NCI-H2029 treated with DMSO at 0.1 percent for 48 hours (cell line): Measurements from ENCODE around the gene USP14.
"Not testable (repeated sequence)": the region's sequence is repeated elsewhere in the genome, so short reads cannot be mapped to it uniquely, and the experiment has no call there.

ENCODE experiments used
- DNase-seq: peaks from one replicate; lab custom pipeline; 2025; lab: John Stamatoyannopoulos, UW

USP14 gene

DNA sequence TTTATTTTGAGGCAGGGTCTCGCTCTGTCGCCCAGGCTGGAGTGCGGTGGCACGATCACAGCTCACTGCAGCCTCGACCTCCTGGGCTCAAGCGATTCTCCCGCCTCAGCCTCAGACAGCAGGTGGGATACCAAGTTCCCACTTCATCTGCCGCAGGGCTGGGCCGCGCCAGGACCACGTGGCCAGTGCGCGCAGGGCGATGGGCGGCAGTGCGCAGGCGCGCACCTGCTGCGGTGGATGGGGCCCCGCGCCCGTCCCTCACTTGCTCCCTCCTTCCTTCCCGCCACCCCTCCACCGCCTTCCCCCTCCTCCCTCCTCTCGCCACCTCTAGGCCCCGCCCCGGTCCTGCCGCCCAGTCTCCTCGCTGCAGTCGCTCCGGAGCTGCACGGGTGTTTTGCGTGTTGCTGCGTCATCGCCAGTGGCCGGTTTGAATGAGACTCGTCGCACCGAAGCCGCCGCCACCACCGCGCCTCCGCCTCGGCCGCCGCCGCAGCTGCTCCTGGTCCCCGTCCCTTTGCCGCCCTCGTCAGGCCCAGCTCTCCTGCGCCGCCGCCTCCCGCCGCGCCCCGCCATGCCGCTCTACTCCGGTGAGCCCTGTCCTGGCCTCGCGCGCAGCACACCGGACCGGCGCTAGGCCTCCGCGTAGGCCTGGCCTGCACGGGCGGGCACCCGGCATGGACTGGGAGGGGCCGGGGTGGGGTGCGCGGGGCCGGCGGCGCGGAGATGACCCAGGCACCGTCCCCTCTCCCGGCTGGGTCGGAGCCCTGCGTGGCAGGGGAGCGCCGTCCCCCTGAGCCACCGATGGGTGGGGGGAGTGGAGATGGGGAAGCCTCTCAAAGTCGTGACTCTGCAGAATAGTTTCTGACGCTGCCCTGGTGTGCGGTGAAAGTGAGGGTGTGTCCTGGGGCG lies at the start of gene USP14:
USP14 (plus strand) TSS at position 430 of the 909 bp plus-strand sequence; CDS start at position 572, 142 bp downstream.
- DNase-seq, result peak; percentile 76

DNA sequence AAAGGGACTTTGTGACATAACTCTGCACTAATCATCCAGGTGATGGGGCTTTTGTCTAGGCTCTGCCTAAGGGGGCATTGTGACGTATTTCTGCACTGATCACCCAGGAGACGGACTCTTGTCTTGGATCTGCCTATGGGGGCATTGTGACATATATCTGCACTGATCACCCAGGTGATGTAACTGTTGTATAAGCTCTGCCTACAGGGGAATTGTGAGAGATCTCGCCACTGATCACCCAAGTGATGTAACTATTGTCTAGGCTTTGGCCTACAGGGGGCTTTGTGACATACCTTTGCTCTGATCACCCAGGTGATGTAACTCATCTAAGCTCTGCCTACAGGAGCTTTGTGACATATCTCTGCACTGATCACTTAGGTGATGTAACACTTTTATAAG lies 49.7 kb upstream of the USP14 start:
- not testable (repeated sequence) for DNase-seq

DNA sequence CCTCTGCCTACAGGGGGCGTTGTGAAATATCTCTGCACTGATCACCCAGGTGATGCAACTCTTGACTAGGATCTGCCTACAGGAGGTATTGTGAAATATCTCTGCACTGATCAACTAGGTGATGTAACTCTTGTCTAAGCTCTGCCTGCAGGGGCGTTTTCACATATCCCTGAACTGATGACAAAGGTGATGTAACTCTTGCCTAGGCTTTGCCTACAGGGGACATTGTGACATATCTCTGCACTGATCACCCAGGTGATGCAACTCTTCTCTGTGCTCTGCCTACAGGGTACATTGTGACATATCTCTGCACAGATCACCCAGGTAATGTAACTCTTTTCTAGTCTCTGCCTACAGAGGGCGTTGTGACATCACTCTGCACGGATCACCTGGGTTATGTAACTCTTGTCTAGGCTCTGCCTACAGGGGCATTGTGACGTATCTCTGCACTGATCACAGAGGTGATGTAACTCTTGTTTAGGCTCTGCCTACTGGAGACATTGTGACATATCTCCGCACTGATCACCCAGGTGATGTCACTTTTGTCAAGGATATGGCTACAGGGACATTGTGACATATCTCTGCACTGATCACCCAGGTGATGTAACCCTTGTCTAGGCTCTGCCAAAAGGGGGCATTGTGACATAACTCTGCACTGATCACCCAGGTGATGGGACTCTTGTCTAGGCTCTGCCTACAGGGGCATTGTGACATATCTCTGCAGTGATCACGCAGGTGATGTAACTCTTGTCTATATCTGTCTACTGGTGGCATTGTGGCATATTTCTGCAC lies 49.0 kb upstream of the USP14 start:
- DNase-seq, result not testable (repeated sequence)

DNA sequence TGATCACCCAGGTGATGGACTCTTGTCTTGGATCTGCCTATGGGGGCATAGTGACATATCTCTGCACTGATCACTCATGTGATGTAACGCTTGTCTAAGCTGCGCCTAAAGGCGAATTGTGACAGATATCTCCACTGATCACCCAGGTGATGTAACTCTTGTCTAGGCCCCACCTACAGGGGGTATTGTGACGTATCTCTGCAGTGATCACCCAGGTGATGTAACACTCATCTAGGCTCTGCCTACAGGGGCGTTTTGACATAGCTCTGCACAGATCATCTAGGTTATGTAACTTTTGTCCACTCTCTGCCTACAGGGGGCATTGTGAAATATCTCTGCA lies 48.5 kb upstream of the USP14 start:
- DNase-seq, result not testable (repeated sequence)

DNA sequence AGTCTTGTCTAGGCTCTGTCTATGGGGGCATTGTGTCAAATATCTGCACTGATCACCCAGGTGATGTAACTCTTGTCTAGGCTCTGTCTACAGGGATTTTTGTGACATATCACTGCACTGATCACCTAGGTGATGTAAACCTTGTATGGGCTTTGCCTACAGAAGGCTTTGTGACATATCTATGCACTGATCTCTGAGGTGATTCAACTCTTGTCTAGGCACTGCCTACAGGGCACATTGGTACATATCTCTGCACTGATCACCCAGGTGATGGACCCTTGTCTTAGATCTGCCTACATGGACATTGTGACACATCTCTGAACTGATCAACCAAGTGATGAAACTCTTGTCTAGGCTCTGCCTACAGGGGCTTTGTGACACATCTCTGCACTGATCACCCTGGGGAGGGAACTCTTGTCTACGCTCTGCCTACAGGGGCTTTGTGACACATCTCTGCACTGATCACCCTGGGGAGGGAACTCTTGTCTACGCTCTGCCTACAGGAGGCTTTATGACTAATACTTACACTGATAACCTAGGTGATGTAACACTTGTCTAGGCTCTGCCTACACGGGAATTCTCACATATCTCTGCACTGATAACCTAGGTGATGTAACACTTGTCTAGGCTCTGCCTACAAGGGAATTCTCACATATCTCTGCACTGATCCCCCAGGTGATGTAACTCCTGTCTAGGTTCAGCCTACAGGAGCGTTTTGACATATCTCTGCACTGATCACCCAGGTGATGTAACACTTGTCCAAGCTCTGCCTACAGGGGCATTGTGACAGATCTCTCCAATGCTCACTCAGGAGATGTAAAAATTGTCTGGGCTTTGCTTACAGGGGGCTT lies 47.8 kb upstream of the USP14 start:
- DNase-seq, result not testable (repeated sequence)

DNA sequence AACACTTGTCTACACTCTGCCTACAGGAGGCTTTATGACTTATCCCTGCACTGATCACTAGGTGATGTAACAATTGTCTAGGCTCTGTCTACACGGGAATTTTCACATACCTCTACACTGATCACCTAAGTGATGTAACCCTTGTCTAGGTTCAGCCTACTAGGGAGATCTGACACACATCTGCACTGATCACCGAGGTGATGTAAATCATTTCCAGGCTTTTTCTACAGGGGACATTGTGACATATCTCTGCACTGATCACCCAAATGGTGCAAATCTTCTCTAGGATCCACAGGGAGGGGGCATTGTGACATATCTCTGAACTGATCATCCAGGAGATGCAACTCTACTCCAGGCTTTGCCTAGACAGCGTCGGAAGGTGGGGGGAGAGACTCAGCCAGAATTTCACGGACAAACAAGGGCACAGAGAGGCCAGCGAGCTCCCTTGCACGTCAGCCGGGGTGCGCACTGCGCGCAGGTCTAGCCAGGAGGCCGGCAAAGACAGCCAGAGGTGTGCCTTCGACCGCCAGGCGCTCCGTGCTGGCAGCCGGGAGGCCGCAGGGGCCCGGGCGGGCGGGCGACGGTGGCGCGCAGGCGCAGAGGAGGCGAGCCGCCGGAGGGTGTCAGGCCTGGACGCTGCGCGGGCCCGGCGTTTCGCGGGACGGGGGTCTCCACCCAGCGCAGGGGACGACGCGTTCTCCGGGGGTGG lies 46.9 kb upstream of the USP14 start:
- DNase-seq, result no peak

DNA sequence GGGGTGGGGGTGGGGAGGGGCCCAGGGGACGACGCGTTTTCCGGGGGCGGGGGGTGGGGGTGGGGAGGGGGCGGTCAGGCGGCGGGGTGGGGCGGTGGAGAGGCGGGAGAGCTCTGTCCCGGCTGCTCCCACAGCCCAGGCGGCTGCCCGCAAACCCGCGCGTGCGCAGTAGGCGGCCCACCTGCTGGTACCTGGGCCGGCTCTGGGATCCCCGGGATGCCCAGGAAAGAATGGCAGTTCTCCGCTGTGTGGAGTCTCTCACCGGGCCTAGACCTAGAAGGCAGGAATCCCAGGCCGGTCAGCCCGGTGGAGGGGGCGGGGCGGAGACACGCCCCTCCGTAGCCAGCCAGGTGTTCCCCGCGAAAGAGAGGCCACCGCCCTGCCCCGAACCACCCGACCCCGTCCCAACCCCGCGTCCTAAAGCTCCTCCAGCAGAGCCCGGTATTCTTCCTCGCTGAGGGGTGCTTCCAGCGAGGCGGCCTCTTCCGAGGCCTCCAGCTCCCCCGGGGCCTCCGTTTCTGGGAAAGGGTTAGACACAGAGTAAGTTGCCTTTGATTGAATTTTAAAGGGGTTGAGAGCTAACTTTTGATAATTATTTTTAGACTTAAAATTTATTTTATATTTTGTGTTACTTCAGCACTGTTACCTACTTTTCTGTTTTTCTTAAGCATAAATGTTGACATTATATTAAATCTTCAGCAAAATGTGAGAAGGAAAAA lies 46.2 kb upstream of the USP14 start:
- not testable (repeated sequence) for DNase-seq

DNA sequence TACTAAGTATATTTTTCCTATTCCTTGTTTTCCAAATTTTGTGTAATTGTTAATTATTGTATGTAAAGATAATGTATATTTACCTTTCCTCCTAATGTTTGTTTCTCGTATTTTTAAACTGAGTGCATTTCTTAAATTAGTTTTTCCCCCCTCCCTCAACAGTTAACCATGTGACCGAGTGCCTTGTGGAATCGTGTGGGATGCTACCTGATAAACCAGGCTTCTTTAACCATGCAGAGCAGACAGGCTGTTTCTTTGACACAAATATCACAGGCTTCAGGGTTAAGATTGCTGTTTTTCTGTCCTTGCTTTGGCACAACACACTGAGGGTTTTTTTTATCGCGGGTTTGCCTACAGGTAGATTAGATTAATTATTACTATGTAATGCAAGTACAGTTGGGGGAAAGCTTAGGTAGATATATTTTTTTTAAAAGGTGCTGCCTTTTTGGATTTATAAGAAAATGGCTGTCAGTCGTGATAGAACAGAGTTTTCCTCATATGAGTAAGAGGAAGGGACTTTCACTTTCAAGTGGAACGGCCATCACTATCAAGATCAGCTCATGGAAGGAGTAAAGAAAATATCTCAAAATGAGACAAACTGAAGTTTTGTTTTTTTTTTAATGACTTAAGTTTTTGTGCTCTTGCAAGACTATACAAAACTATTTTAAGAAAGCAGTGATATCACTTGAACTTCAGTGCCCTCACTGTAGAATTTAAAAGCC lies 37.7 kb upstream of the USP14 start:
- not testable (repeated sequence) for DNase-seq

DNA sequence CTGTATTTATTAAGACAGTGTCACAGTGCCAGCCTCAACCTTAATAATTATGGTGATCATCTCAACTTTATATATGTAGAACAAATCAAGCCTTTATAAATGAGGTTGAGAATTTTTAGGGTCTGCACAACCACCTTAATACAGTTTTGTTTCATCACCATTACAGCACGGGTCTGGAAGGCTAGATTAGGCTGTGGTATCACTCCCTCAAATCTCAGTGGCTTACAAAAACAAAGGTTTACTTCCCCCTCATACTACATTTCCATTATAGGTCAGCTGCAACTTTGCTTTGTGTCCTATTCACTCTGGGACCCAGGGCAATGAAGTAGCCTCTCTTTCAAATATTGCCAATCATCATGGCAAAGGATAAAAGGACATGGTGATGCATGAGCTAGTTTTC lies 23.3 kb upstream of the USP14 start:
- DNase-seq, result no peak

DNA sequence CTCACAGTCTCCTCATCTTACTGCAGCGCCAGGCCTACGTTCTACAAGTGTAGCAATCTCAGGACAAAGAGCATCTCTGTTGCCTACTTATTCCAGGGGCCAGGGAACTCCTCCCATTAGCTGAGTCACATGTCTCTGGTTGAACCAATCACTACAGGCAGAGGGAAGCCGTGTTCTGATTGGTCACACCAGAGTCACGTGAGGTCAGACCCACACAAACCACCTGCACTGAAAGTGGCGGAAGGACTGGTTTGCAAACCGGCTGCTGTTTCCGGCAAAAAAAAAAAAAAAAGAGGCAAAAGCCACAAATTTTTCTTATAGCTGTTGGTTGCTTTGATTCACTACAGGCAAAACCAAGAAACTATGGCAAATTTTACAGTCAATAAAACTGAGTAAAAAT lies 21.9 kb upstream of the USP14 start:
- no peak for DNase-seq

DNA sequence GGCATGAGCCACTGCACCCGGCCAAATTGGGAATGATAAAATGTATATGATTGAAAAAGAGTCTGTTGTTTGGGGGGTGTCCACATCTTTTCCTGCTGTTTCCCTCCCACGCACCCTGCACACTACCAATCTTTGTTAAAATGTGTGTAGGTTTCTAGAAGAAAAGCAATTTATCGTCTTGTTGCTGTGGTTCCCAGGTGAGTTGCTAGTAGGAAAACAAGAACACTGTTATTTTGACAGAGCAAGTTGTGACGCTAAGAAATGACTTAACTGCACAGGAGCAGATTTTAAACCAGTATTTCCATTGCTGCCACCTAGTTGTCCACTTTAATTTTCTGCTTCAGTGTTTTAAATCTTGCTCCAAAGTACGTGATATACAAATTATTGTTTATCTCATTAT lies 21.0 kb upstream of the USP14 start:
- no peak for DNase-seq

DNA sequence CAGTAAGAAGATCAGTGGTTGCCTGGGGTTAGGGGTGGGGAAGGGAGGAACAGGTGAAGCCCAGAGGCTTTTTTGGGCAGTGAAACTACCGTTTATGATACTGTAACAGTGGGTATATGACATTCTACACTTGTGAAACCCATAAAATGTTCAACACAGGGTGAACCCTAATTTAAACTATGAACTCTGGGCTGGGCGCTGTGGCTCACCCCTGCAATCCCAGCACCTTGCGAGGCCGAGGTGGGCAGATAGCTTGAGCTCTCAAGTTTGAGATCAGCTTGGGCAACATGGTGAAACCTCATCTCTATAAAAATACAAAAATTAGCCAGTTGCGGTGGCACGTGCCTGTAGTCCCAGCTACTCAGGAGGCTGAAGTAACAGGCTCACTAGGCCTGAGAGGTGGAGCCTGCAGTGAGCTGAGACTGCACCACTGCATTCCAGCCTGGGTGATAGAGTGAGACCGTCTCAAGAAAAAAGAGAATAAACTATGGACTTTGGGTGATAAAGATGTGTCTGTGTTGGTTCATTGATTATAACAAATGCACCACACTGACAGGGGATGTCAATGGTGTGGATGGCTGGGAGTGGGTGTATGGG lies 17.6 kb upstream of the USP14 start:
- no peak for DNase-seq

DNA sequence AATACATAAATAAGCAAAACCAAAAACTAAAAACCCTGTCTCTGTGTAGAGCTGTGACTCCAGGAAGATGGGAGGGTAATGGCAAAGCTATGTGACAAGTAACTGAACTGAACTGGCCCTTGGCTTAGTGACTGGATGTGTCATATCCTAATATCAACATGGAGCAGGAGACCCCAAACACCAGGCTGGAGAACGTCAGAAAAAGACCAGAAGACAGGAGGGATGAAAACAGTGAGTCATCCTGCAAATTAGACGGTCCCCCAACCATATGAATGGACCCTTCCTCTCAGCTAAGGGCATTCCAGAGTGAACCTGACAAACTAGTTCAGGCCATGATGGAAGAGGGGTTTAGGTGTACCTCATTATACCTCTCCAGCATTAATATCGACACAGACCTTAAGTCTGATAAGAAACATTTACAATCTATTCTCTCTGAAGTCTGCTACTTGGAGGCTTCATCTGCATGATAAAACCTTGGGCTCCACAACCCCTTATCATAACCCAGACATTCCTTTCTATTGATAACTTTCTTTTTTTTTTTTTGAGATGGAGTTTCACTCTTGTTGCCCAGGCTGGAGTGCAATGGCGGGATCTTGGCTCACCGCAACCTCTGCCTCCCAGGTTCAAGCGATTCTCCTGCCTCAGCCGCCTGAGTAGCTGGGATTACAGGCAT lies 15.6 kb upstream of the USP14 start:
- DNase-seq, result not testable (repeated sequence)

DNA sequence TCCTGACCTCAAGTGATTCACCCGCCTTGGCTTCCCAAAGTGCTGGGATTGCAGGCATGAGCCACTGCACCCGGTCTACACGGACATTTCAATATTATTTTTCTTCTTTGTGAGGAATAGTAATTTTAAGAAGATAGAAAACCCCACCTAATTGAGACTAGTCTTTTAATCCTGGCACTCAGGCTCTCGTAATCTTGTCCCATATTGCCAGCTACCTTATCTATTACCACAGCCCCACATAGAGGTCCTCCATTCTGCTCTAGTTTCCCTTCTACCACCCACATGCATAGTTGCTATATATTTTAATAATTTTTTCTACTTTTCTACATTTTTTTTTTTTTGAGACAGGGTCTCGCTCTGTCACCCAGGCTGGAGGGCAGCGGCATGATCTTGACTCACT lies 9.5 kb upstream of the USP14 start:
- DNase-seq, result no peak

DNA sequence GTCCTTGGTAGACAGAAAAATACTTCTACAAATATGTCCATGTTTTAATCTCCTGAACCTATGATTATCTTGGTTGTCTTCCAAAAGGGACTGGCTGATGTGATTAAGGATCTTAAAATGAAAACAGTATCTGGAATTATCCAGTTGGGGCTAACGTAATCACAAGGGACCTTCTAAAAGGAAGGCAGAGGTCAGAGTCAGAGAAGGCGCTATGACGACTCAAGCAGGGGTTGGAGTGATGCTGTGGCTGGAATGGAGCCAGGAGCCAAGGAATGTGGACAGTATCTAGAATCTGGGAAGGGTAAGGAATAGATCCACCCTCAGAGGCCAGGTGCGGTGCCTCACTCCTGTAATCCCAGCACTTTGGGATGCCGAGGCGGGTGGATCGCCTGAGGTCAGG lies 4.2 kb upstream of the USP14 start:
- no peak for DNase-seq

DNA sequence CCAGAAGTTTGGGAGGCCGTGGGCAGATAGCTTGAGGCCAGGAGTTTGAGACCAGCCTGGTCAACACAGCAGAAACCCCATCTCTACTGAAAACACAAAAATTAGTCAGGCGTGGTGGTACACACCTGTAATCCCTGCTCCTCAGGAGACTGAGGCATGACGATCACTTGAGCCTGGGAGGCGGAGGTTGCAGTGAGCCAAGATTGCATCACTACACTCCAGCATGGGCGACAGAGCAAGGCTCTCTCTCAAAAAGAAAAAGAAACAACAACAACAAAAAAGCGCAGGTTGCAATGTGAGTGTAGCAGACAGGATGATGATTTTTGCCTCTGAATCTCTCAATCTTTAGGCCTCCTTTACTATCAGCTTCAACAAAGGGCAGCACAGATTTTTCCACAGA lies 2.7 kb upstream of the USP14 start:
- no peak for DNase-seq

DNA sequence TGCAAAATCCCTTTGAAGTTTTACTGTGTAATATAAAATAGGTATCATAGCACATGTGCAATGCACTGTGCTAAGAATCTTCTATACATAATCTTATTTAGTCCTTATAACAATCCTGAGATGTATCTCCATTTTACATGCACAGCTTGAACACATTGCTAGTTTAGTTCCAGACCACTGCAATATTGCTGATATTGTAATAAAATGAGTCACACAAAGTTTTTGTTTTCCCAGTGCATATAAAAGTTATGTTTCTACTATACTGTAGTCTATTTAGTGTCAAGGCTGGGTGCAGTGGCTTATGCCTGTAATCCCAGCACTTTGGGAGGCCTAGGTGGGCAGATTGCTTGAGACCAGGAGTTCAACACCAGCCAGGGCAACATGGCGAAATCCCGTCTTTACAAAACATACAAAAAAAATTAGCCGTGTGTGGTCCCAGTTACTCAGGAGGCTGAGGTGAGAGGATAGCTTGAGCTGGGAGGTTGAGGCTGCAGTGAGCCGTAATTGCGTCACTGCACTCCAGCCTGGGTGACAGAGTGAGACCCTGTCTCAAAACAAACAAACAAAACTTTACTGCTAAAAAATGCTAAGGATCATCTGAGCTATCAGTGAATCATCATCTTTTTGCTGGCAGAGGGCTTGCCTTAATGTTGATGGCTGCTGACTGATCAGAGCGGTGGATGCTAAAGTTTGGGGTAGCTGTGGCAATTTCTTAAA lies 1.7 kb upstream of the USP14 start:
- DNase-seq, result no peak

DNA sequence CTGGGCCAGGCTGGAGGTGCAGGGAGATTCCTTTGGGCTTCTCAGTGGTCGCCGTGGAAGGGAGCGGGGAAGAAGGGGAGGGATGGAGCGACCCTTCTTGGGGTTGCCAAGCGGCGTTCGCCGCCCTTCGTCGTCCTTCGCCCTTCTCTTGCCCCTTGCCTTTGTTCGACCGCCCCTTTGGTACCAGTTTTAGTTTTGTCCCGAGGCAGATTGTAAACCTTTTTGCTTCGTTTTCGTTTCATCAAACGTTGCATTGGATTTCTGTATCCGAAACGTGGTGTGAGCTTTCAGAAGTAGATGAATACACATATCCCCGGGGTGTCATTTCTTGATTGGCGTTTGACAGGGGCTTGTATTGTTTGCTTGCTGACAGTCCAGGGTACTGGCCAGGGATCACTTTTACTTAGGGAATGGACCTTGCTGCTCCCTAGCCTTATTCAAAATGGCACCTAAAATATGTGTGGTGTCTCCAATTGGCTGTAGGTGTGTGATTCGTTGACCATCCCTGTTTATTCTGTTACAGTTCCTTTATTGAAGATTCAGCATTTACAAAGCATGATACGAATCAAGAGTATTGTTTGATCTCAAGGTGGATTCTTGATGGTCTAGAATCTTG lies 788 bp downstream of the USP14 start:
- no peak for DNase-seq
